ENCODE measurements around the gene SLIT3.
"Not testable (repeated sequence)": the region's sequence is repeated elsewhere in the genome, so short reads cannot be mapped to it uniquely, and the experiment has no call there.

The SLIT3 gene

GRCh38 chr5:168645195-168645594 is 655.7 kb downstream of the SLIT3 start:
- DNase-seq (ENCODE audit: low read depth in 2 of 2), result no peak

GRCh38 chr5:168642019-168642418 is 658.9 kb downstream of the SLIT3 start:
- DNase-seq (ENCODE audit: low read depth in 2 of 2), result no peak

- DNase-seq (ENCODE audit: low read depth in 2 of 2), result not testable (repeated sequence)
Observed at GRCh38 chr5:168638846-168639245, 662.1 kb downstream of the SLIT3 start.

GRCh38 chr5:168637793-168638192 is 663.1 kb downstream of the SLIT3 start:
- no peak for DNase-seq (ENCODE audit: low read depth in 2 of 2)

- no peak for DNase-seq (ENCODE audit: low read depth in 2 of 2)
Observed at GRCh38 chr5:168637281-168637680, 663.7 kb downstream of the SLIT3 start.

GRCh38 chr5:168630958-168631357 is 670.0 kb downstream of the SLIT3 start:
- DNase-seq (ENCODE audit: low read depth in 2 of 2), result not testable (repeated sequence)

GRCh38 chr5:168624850-168625364 is 676.0 kb downstream of the SLIT3 start:
- no peak for DNase-seq (ENCODE audit: low read depth in 2 of 2)

- DNase-seq (ENCODE audit: low read depth in 2 of 2), result no peak
Observed at GRCh38 chr5:168620807-168621206, 680.1 kb downstream of the SLIT3 start.

GRCh38 chr5:168614661-168615060 is 686.3 kb downstream of the SLIT3 start:
- no peak for DNase-seq (ENCODE audit: low read depth in 2 of 2)

GRCh38 chr5:168613996-168614395 is 686.9 kb downstream of the SLIT3 start:
- DNase-seq (ENCODE audit: low read depth in 2 of 2), result no peak

GRCh38 chr5:168613396-168613795 is 687.5 kb downstream of the SLIT3 start:
- DNase-seq (ENCODE audit: low read depth in 2 of 2), result no peak

GRCh38 chr5:168612996-168613395 is 687.9 kb downstream of the SLIT3 start:
- DNase-seq (ENCODE audit: low read depth in 2 of 2), result no peak

- DNase-seq (ENCODE audit: low read depth in 2 of 2), result no peak
Observed at GRCh38 chr5:168612123-168612522, 688.8 kb downstream of the SLIT3 start.
